LoVo (cell line): ENCODE data around the gene MESP1.

ENCODE experiments used
- DNase-seq: peaks from one replicate; pipeline ENCODE4 v3.0.0-alpha.2; 2016; ENCODE audit warnings: low spot score

MESP1 gene

DNA sequence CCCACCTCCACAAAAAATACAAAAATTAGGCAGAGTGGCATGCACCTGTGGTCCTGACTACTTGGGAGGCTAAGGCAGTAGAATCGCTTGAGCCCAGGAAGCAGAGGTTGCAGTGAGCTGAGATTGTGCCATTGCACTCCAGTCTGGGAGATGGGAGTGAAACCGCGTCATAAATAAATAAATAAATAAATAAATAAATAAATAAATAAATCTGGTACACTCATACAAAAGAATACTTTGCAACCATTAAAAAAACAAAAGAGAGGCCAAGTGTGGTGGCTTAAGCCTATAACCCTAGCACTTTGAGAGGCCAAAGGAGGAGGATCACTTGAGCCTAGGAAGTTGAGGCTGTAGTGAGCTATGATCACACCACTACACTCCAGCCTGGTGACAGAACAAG lies 28.0 kb downstream of the MESP1 start:
- DNase-seq = no peak

GRCh38 chr15:89714775-89715174 lies 36.3 kb downstream of the MESP1 start:
- DNase-seq = no peak

- no peak for DNase-seq
Observed at GRCh38 chr15:89707577-89707976, 43.5 kb downstream of the MESP1 start.

GRCh38 chr15:89704411-89704810 lies 46.6 kb downstream of the MESP1 start:
- no peak for DNase-seq
